Inflammatory macrophage (primary cell): ENCODE results near the gene ASB11.
"Not testable (repeated sequence)": the region's sequence is repeated elsewhere in the genome, so short reads cannot be mapped to it uniquely, and the experiment has no call there.

Experiments
- DNase-seq, 2 donors: peaks; one replicate each; pipeline ENCODE4 v3.0.0-alpha.2; 2020 to 2022

ASB11 gene

GRCh38 chrX:15305899-15306298 lies 9.5 kb downstream of the ASB11 start:
- not testable (repeated sequence) for DNase-seq

- peak; percentile 91 to 93 for DNase-seq
Observed at GRCh38 chrX:15301924-15302323, 13.5 kb downstream of the ASB11 start.

- DNase-seq = peak; percentile 21 to 50
Observed at GRCh38 chrX:15299941-15300851, 15.2 kb downstream of the ASB11 start.

GRCh38 chrX:15298780-15299179 lies 16.7 kb downstream of the ASB11 start:
- DNase-seq = no peak

GRCh38 chrX:15298201-15298600 lies 17.2 kb downstream of the ASB11 start:
- peak in 1 of 2 donors; percentile 19 for DNase-seq

GRCh38 chrX:15293451-15293850 lies 22.0 kb downstream of the ASB11 start:
- DNase-seq = no peak

GRCh38 chrX:15292861-15293260 lies 22.6 kb downstream of the ASB11 start:
- DNase-seq = no peak

- DNase-seq = peak in 1 of 2 donors; percentile 20
Observed at GRCh38 chrX:15277604-15278003, 37.8 kb downstream of the ASB11 start.

GRCh38 chrX:15274946-15275345 lies 40.5 kb downstream of the ASB11 start:
- no peak for DNase-seq

- DNase-seq = not testable (repeated sequence)
Observed at GRCh38 chrX:15273275-15273674, 42.2 kb downstream of the ASB11 start.

- no peak for DNase-seq
Observed at GRCh38 chrX:15271757-15272156, 43.7 kb downstream of the ASB11 start.

- peak; percentile 2 to 6 for DNase-seq
Observed at GRCh38 chrX:15269618-15270521, 45.6 kb downstream of the ASB11 start, which contains the start of gene ASB9. TSS of gene ASB9 (minus strand) at chrX:15270083. CDS start at chrX:15269874, 209 bp downstream.

- no peak for DNase-seq
Observed at GRCh38 chrX:15269120-15269519, 46.3 kb downstream of the ASB11 start.

GRCh38 chrX:15254852-15255251 lies 60.6 kb downstream of the ASB11 start:
- DNase-seq = no peak

- DNase-seq = no peak
Observed at GRCh38 chrX:15245896-15246295, 69.5 kb downstream of the ASB11 start.

GRCh38 chrX:15244421-15244820 lies 71.0 kb downstream of the ASB11 start:
- DNase-seq = no peak

GRCh38 chrX:15242899-15243555 lies 72.4 kb downstream of the ASB11 start:
- peak; percentile 57 to 67 for DNase-seq

- DNase-seq = no peak
Observed at GRCh38 chrX:15241301-15241700, 74.1 kb downstream of the ASB11 start.

GRCh38 chrX:15240414-15240813 lies 75.0 kb downstream of the ASB11 start:
- no peak for DNase-seq

- DNase-seq = no peak
Observed at GRCh38 chrX:15236146-15236545, 79.3 kb downstream of the ASB11 start.

- no peak for DNase-seq
Observed at GRCh38 chrX:15235001-15235400, 80.4 kb downstream of the ASB11 start.

GRCh38 chrX:15233416-15234015 lies 81.9 kb downstream of the ASB11 start:
- no peak for DNase-seq
